HepG2 (cell line): ENCODE data around the gene CNNM2. TPM values are rescaled to one million over a fixed set of nuclear protein-coding genes. Genes with fewer than 3 reads are reported as not detected.

ENCODE experiments used
- ATAC-seq: fragments of 200-7000 bp; cut with Tn5 transposase; 3 replicates; pipeline ENCODE4 v1.9.1; 2020; ENCODE audit warnings: mild to moderate bottlenecking, moderate library complexity
- BruUV-seq: library from RNA; stranded (reverse); fragments of 400-500 nt; replicated peaks from 2 replicates; lab custom pipeline; 2021; lab: Mats Ljungman, UMichigan
- CTCF ChIA-PET: fragments of 300-600 bp; formaldehyde crosslinking; extraction: SDS; loops from one replicate; lab custom pipeline; 2021; ENCODE audit warnings: low total read pairs, inconsistent platforms, low intra/inter-chr PET ratio; lab: Yijun Ruan, JAX
- POLR2A ChIA-PET: fragments of 350-600 bp; sonication (Branson Sonifier 250); formaldehyde crosslinking; loops from one replicate; lab custom pipeline; 2020; ENCODE audit warnings: antibody characterized with exemption, inconsistent platforms; lab: Yijun Ruan, JAX
- DNase-seq: peaks from one replicate; pipeline ENCODE4 v3.0.0-alpha.2; 2015; ENCODE audit warnings: low spot score
- FAIRE-seq: peaks from 3 replicates; lab custom pipeline; 2011; peaks lifted over from hg19 to GRCh38; lab: Jason Lieb, UNC
- H2AFZ ChIP-seq: one replicate; pipeline ENCODE4 v1.6.1; 2011; ENCODE audit warnings: low read length, inconsistent platforms
- H3K27ac ChIP-seq: fragments of 300-600 bp; 3 replicates; pipeline ENCODE4 v1.8.0; 2011; ENCODE audit warnings: mixed run types, mild to moderate bottlenecking, mixed read lengths, low read length, inconsistent platforms; ENCODE audit not compliant: insufficient read depth; ENCODE audit errors: extremely low read length
- H3K27me3 ChIP-seq, 2 experiments: fragments of 200-600 bp in 1 of 2; 2 replicates in 1 of 2; 3 replicates in 1 of 2; pipeline versions ENCODE4 v1.6.0 to v1.8.0; 2011; ENCODE audit warnings: low read length in 2 of 2, mild to moderate bottlenecking in 2 of 2, moderate library complexity in 2 of 2, inconsistent platforms in 1 of 2; ENCODE audit not compliant: insufficient read depth in 2 of 2, control insufficient read depth in 1 of 2
- H3K36me3 ChIP-seq, 2 experiments: fragments of 200-600 bp in 1 of 2; replicated peaks in 1 of 2; 2 replicates in 1 of 2; 3 replicates in 1 of 2; pipeline versions ENCODE4 v1.5.1 to v1.8.0; 2011; ENCODE audit warnings: low read length in 2 of 2, inconsistent platforms in 1 of 2; ENCODE audit not compliant: insufficient read depth in 2 of 2, control insufficient read depth in 1 of 2
- H3K4me1 ChIP-seq: 2 replicates; pipeline ENCODE4 v1.5.1; 2012; ENCODE audit warnings: low read length, inconsistent platforms; ENCODE audit not compliant: insufficient read depth
- H3K4me2 ChIP-seq: 2 replicates; pipeline ENCODE4 v1.6.0; 2011; ENCODE audit warnings: low read depth, low read length, inconsistent platforms
- H3K4me3 ChIP-seq, 3 experiments: fragments of 200-600 bp in 1 of 3; sonication (generic), shearing (Covaris generic) in 1 of 3; replicated peaks in 1 of 3; 2 replicates each; pipeline ENCODE4 v1.5.1; 2011 to 2016; ENCODE audit warnings: low read length in 3 of 3, inconsistent platforms in 2 of 3, low read depth in 2 of 3, mild to moderate bottlenecking in 2 of 3, control low read depth in 1 of 3, mixed read lengths in 1 of 3; ENCODE audit not compliant: insufficient read depth in 1 of 3
- H3K79me2 ChIP-seq: one replicate; pipeline ENCODE4 v1.6.1; 2011; ENCODE audit warnings: low read length, inconsistent platforms; ENCODE audit not compliant: insufficient read depth
- H3K9ac ChIP-seq: 2 replicates; pipeline ENCODE4 v1.6.0; 2011; ENCODE audit warnings: mild to moderate bottlenecking, low read depth, low read length, inconsistent platforms; ENCODE audit not compliant: insufficient read depth
- H3K9me3 ChIP-seq: 2 replicates; pipeline ENCODE4 v1.5.1; 2012; ENCODE audit warnings: mild to moderate bottlenecking, low read length
- H4K20me1 ChIP-seq: 2 replicates; pipeline ENCODE4 v1.6.0; 2011; ENCODE audit warnings: inconsistent platforms, mild to moderate bottlenecking, low read length, moderate library complexity; ENCODE audit not compliant: insufficient read depth
- BCL6 ChIP-seq: IDR thresholded peaks from 2 replicates; pipeline ENCODE4 v1.6.1; 2016; ENCODE audit warnings: missing genetic modification reagents, missing compliant biosample characterization
- CBX1 ChIP-seq: IDR thresholded peaks from one replicate; pipeline ENCODE4 v1.6.1; 2016; ENCODE audit warnings: antibody characterized with exemption, low read depth
- CBX5 ChIP-seq: sonication (generic); formaldehyde crosslinking; IDR thresholded peaks from 2 replicates; pipeline ENCODE4 v1.4.0; 2020; ENCODE audit warnings: missing genetic modification reagents, borderline replicate concordance
- DRAP1 ChIP-seq: IDR thresholded peaks from 2 replicates; pipeline ENCODE4 v1.6.1; 2016; ENCODE audit warnings: missing genetic modification reagents, missing compliant biosample characterization
- ELF1 ChIP-seq: sonication (generic); formaldehyde crosslinking; IDR thresholded peaks from 2 replicates; pipeline ENCODE4 v1.4.0; 2020; ENCODE audit warnings: missing genetic modification reagents
- GATA4 ChIP-seq: sonication (generic); IDR thresholded peaks from 2 replicates; pipeline ENCODE4 v1.6.1; 2016; ENCODE audit warnings: antibody characterized with exemption, low read depth, borderline replicate concordance
- KAT2B ChIP-seq: fragments of 150-350 bp; IDR thresholded peaks from 2 replicates; pipeline ENCODE4 v1.6.1; 2014; ENCODE audit warnings: low read depth, low read length, borderline replicate concordance
- MAF1 ChIP-seq: sonication (generic); formaldehyde crosslinking; IDR thresholded peaks from 2 replicates; pipeline ENCODE4 v1.5.0; 2020; ENCODE audit warnings: missing genetic modification reagents, borderline replicate concordance
- PCBP2 ChIP-seq: fragments of 200-400 bp; formaldehyde crosslinking; optimal IDR thresholded peaks from 2 replicates; pipeline ENCODE3; 2018; ENCODE audit warnings: low read length, low read depth; ENCODE audit not compliant: poor library complexity, severe bottlenecking
- PHF8 ChIP-seq: sonication (generic); formaldehyde crosslinking; IDR thresholded peaks from 2 replicates; pipeline ENCODE4 v1.5.0; 2020; ENCODE audit warnings: missing genetic modification reagents
- TCF12 ChIP-seq, 2 experiments: fragments of 450-650 bp in 1 of 2; sonication (generic) in 1 of 2; formaldehyde crosslinking in 1 of 2; IDR thresholded peaks; 2 replicates each; pipeline versions ENCODE4 v1.6.1 to v1.8.0; 2017 to 2022; ENCODE audit warnings: antibody characterized with exemption in 1 of 2, mild to moderate bottlenecking in 1 of 2, missing genetic modification reagents in 1 of 2, moderate library complexity in 1 of 2
- TOPORS ChIP-seq: sonication (generic); formaldehyde crosslinking; IDR thresholded peaks from 2 replicates; pipeline ENCODE4 v1.8.0; 2023; ENCODE audit warnings: mild to moderate bottlenecking, missing genetic modification reagents
- ZBTB20 ChIP-seq: sonication (generic); formaldehyde crosslinking; IDR thresholded peaks from 2 replicates; pipeline ENCODE4 v1.8.1; 2023; ENCODE audit warnings: missing genetic modification reagents, low read depth, mild to moderate bottlenecking, borderline replicate concordance
- ZBTB42 ChIP-seq: sonication (generic); formaldehyde crosslinking; IDR thresholded peaks from 2 replicates; pipeline ENCODE4 v1.5.0; 2020; ENCODE audit warnings: mild to moderate bottlenecking, missing genetic modification reagents
- ZEB1 ChIP-seq: IDR thresholded peaks from 2 replicates; pipeline ENCODE4 v1.6.1; 2012; ENCODE audit warnings: mild to moderate bottlenecking, low read depth, inconsistent platforms; ENCODE audit not compliant: insufficient replicate concordance
- ZNF333 ChIP-seq: sonication (generic); formaldehyde crosslinking; IDR thresholded peaks from 2 replicates; pipeline ENCODE4 v1.4.0; 2020; ENCODE audit warnings: mild to moderate bottlenecking, missing genetic modification reagents, borderline replicate concordance
- ZNF337 ChIP-seq: sonication (generic); formaldehyde crosslinking; IDR thresholded peaks from 2 replicates; pipeline ENCODE4 v1.5.1; 2020; ENCODE audit warnings: missing genetic modification reagents, low read depth, mild to moderate bottlenecking, borderline replicate concordance
- ZNF354B ChIP-seq: sonication (generic); formaldehyde crosslinking; IDR thresholded peaks from 2 replicates; pipeline ENCODE4 v1.8.0; 2022; ENCODE audit warnings: mild to moderate bottlenecking, missing genetic modification reagents
- ZNF432 ChIP-seq: sonication (generic); formaldehyde crosslinking; IDR thresholded peaks from 2 replicates; pipeline ENCODE4 v1.5.0; 2020; ENCODE audit warnings: missing genetic modification reagents, mild to moderate bottlenecking, borderline replicate concordance
- ZNF703 ChIP-seq: sonication (generic); formaldehyde crosslinking; IDR thresholded peaks from 2 replicates; pipeline ENCODE4 v1.5.1; 2020; ENCODE audit warnings: missing genetic modification reagents, mild to moderate bottlenecking, moderate library complexity, borderline replicate concordance
- in situ Hi-C: cut with HindIII; loops from 2 replicates; pipeline ENCODE4 v1.10.0; 2017; ENCODE audit warnings: low pct_unique_long_range_greater_than_20kb; ENCODE audit not compliant: extremely low pct_ligation_motif_present
- intact Hi-C: fragments of 100-400 bp; cut with micrococcal nuclease; formaldehyde crosslinking; loops from one replicate; pipeline ENCODE4 v1.10.0; 2022; ENCODE audit not compliant: unreplicated experiment
- polyA plus RNA-seq, 8 experiments: library from polyadenylated mRNA; depleted of rRNA in 3 of 8; stranded (reverse) in 7 of 8; unstranded in 1 of 8; fragments of >200 nt; fragmentation: Illumina TruSeq in 4 of 8; extraction: Trizol in 4 of 8; gene quantifications; 2 replicates each; pipeline versions ENCODE4 v1.2.1 to v1.2.3, GENCODE V29; 2011 to 2016; ENCODE audit warnings: low read depth in 4 of 8, missing spikeins in 1 of 8, mixed read lengths in 1 of 8; ENCODE audit not compliant: insufficient read depth in 1 of 8
- total RNA-seq, 5 experiments: library from RNA; depleted of rRNA; stranded (reverse); fragments of >200 nt; fragmentation: Illumina TruSeq; extraction: Trizol; gene quantifications; 2 replicates each; pipeline ENCODE4 v1.2.3, GENCODE V29; 2016; ENCODE audit warnings: low read depth in 1 of 5

The CNNM2 gene
- total and polyA plus RNA-seq, 2 of the 13 experiments (the other 11 are each of a cell fraction or from before 2014, with no cell fraction given): 7.1 to 9.0 TPM

- H3K4me1 ChIP-seq: peaks cover 34% of the 10 kb centered on the region
- H3K4me3 ChIP-seq: no peak overlapping the region
- no peak for DNase-seq
- H3K36me3 ChIP-seq: peaks cover 2 to 8% of the 10 kb centered on the region in 2 experiments; a peak in 4 of 5 replicates
- no peaks in the 10 kb centered on the region for H3K9me3 ChIP-seq
- no peak overlapping the region for H3K27ac ChIP-seq
- TF ChIP-seq GATA4: no peak
- TF ChIP-seq CBX1: no peak
- no peak for TF ChIP-seq ZNF432
- no peak for TF ChIP-seq ZEB1
- no peak for TF ChIP-seq ZBTB20 (CRISPR knock-in tag)
- TF ChIP-seq PHF8: no peak
- TF ChIP-seq MAF1 (CRISPR knock-in tag): no peak
- no peak for TF ChIP-seq KAT2B
- TF ChIP-seq ZNF703 (CRISPR knock-in tag): no peak
- no peak for TF ChIP-seq PCBP2
- TF ChIP-seq TCF12 (IDR thresholded peaks at IDR 0.05): no peak
- no peak for TF ChIP-seq TCF12 (CRISPR knock-in tag; IDR thresholded peaks at IDR 0.05)
- TF ChIP-seq ZBTB42: no peak
- no peak for TF ChIP-seq TOPORS (CRISPR knock-in tag)
- TF ChIP-seq ELF1 (CRISPR knock-in tag): no peak
- TF ChIP-seq ZNF354B (CRISPR knock-in tag): no peak
- TF ChIP-seq ZNF337 (CRISPR knock-in tag): no peak
- no peak for TF ChIP-seq ZNF333 (CRISPR knock-in tag)
- no peak for TF ChIP-seq BCL6 (CRISPR knock-in tag)
- TF ChIP-seq DRAP1 (CRISPR knock-in tag): no peak
- no peak for TF ChIP-seq CBX5 (CRISPR knock-in tag)
- no peaks in the 10 kb centered on the region; a peak in 2 of 5 replicates for H3K27me3 ChIP-seq
- ChIA-PET CTCF (no interaction called here), POLR2A (no interaction called here)
- peaks cover 83% of the 10 kb centered on the region for H3K79me2 ChIP-seq
- no peak for ATAC-seq
- H3K4me2 ChIP-seq: peak overlapping the region; percentile 88
- in situ Hi-C loops: no loop called here
- H4K20me1 ChIP-seq: peaks cover 23% of the 10 kb centered on the region
- BruUV-seq: no TSS peak
- intact Hi-C loops: loop anchor here (5.0 kb wide), 1 partner anchor 64 kb away; no protein-coding TSS in a partner anchor
- no peak for FAIRE-seq
- H3K9ac ChIP-seq: no peak overlapping the region
- H2AFZ ChIP-seq: no peak overlapping the region
Observed at GRCh38 chr10:102923601-102924000, 5.5 kb downstream of the CNNM2 start.
